ENCODE measurements around the gene BMPR1A.

DNA sequence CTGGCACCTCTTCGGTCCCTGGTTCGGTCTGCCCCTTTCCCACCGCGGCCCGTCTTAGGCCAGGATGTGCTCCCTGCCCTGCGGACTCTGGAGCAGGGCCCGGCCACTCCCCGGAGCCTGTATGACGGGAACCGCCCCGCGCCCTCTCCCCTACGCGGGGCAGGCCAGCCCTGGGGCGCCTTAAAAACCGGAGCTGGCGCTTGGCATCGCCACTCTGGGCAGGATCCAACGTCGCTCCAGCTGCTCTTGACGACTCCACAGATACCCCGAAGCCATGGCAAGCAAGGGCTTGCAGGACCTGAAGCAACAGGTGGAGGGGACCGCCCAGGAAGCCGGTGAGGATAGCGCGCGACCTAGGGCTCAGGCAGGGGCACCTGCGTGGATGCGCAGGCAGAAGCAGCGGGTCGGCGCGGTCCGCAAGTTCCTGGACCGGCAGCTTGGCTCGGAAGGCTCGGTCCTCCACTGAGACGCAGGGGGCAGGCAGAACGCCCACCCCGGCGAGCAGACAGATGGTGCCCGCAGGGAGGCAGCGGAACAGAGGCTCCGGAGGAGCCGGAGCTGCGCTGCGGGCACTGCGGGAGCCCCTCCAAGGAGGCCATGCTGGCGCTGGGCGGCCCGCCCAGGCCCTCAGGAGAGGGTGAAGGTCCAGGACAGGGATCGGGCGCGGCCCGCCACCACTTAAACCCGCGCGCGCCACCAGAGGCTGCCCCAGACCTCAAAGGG, 212.0 kb downstream of the BMPR1A start, which contains the start of gene ADIRF:
- TF ChIP-seq, protein P1, sequence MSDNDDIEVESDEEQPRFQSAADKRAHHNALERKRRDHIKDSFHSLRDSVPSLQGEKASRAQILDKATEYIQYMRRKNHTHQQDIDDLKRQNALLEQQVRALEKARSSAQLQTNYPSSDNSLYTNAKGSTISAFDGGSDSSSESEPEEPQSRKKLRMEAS (IDR thresholded peaks at IDR 0.05; ENCODE audit: low read depth, low read length): no peak
- TF ChIP-seq, protein P2, sequence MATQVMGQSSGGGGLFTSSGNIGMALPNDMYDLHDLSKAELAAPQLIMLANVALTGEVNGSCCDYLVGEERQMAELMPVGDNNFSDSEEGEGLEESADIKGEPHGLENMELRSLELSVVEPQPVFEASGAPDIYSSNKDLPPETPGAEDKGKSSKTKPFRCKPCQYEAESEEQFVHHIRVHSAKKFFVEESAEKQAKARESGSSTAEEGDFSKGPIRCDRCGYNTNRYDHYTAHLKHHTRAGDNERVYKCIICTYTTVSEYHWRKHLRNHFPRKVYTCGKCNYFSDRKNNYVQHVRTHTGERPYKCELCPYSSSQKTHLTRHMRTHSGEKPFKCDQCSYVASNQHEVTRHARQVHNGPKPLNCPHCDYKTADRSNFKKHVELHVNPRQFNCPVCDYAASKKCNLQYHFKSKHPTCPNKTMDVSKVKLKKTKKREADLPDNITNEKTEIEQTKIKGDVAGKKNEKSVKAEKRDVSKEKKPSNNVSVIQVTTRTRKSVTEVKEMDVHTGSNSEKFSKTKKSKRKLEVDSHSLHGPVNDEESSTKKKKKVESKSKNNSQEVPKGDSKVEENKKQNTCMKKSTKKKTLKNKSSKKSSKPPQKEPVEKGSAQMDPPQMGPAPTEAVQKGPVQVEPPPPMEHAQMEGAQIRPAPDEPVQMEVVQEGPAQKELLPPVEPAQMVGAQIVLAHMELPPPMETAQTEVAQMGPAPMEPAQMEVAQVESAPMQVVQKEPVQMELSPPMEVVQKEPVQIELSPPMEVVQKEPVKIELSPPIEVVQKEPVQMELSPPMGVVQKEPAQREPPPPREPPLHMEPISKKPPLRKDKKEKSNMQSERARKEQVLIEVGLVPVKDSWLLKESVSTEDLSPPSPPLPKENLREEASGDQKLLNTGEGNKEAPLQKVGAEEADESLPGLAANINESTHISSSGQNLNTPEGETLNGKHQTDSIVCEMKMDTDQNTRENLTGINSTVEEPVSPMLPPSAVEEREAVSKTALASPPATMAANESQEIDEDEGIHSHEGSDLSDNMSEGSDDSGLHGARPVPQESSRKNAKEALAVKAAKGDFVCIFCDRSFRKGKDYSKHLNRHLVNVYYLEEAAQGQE (IDR thresholded peaks at IDR 0.05; ENCODE audit: low read depth, low read length): no peak
- no peak for TF ChIP-seq MXI1 (IDR thresholded peaks at IDR 0.05; ENCODE audit: low read depth, low read length)
- TF ChIP-seq POLR2A (IDR thresholded peaks at IDR 0.05; ENCODE audit: low read depth, low read length): no peak
- no peak for TF ChIP-seq SMAD1 (IDR thresholded peaks at IDR 0.05; ENCODE audit: low read depth, partially characterized antibody)
- no peak for TF ChIP-seq EP300 (IDR thresholded peaks at IDR 0.05; ENCODE audit: borderline replicate concordance in 1 of 2, control insufficient read depth in 1 of 2, low read depth in 2 of 2, low read length in 2 of 2)
- TF ChIP-seq GATAD2B (conservative IDR thresholded peaks at IDR 0.05; ENCODE audit: low read depth): no peak

Measured in GM12878 (cell line).